ENCODE measurements around the gene GXYLT2.

Gene GXYLT2

DNA sequence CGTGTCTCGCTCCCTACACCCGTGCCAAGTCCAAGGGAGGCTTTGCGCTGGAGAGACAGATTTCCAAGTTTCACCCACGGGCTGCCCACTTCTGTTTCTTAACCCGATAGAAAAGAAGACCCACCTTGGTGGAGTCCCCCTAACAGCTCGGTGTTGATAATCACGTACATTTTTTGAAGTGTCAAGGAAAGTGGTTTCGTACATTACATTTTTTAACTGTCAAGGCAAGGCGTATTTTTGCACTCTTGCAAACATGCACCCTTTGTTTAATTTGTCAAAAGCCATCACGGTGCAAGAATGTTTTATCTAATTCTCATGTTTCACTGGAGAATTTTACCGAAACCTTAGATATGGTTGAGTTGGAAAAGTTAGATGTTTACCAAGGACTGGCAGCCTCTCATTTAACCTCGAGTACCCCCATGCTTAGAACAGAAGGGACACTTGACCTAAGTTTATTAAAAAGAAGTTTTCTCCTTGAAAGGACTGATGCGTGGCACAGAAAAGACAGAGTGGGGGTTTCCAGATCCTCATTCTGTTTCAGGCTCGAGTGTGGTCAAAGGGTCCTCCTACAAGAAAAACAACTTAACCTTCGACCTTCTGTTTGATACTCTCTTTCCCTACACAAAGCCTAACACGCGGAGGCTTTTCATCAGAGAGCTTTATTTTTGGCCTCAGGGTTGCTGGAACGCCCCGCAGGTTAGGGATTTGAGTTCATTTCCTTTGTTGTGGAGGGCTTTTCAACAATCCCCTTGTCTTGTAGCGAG, 882 bp downstream of the GXYLT2 start:
- H3K36me3 ChIP-seq (ENCODE audit: control insufficient read depth in 2 of 2, insufficient read depth in 1 of 2, low read length in 2 of 2): no peaks in the 10 kb centered on the region
- no peaks in the 10 kb centered on the region for H3K9me3 ChIP-seq (ENCODE audit: control insufficient read depth, insufficient read depth, low read depth, low read length)
- peak overlapping the region; percentile 55 for H3K4me3 ChIP-seq (ENCODE audit: low read depth, low read length)
- H3K4me1 ChIP-seq (ENCODE audit: control insufficient read depth, insufficient read depth, low read length): peaks cover 16% of the 10 kb centered on the region
- CTCF ChIA-PET: interaction anchor here (0.8 to 2.3 kb wide), 4 partner anchors 27 to 197 kb away, joined by 3 to 5 read pairs (median 4); no protein-coding TSS in a partner anchor
- H3K27ac ChIP-seq (ENCODE audit: extremely low read depth, low read depth, low read length): peak overlapping the region; percentile 70; the same call in 1 of the 2 replicates
- POLR2A ChIA-PET: no interaction called here
- TF ChIP-seq TCF7L2 (IDR thresholded peaks at IDR 0.05; ENCODE audit: borderline replicate concordance, low read depth, low read length) (peak; percentile 67; the same call in 1 of the 2 replicates), ZNF10 (tag by site-specific recombination; IDR thresholded peaks at IDR 0.05) (no peak), ZNF501 (tag by site-specific recombination; IDR thresholded peaks at IDR 0.05) (0 out of 2 replicates have a peak, but pooled peaks have one; percentile 23), ZBTB17 (tag by site-specific recombination; IDR thresholded peaks at IDR 0.05) (peak; percentile 45; the same call in 1 of the 2 replicates), ZNF654 (tag by site-specific recombination; IDR thresholded peaks at IDR 0.05; ENCODE audit: low read depth) (no peak), ZNF114 (tag by site-specific recombination; IDR thresholded peaks at IDR 0.05) (no peak), BCL11A (tag by site-specific recombination; IDR thresholded peaks at IDR 0.05; ENCODE audit: low read depth) (no peak), ZSCAN16 (tag by site-specific recombination; IDR thresholded peaks at IDR 0.05) (no peak), CTCF (tag by site-specific recombination; IDR thresholded peaks at IDR 0.05) (no peak), ZNF561 (tag by site-specific recombination; IDR thresholded peaks at IDR 0.05; ENCODE audit: borderline replicate concordance) (0 out of 2 replicates have a peak, but pooled peaks have one; percentile 24), ZNF146 (tag by site-specific recombination; IDR thresholded peaks at IDR 0.05) (no peak), ZNF777 (tag by site-specific recombination; IDR thresholded peaks at IDR 0.05; ENCODE audit: borderline replicate concordance) (no peak), ZBTB20 (tag by site-specific recombination; IDR thresholded peaks at IDR 0.05) (no peak), ZNF600 (tag by site-specific recombination; IDR thresholded peaks at IDR 0.05) (0 out of 2 replicates have a peak, but pooled peaks have one; percentile 47), ZNF398 (tag by site-specific recombination; IDR thresholded peaks at IDR 0.05) (no peak), ZNF324 (tag by site-specific recombination; IDR thresholded peaks at IDR 0.05) (no peak), INSM2 (tag by site-specific recombination; IDR thresholded peaks at IDR 0.05) (no peak), ZNF335 (tag by site-specific recombination; conservative IDR thresholded peaks at IDR 0.05) (peak; percentile 61), SP7 (tag by site-specific recombination; IDR thresholded peaks at IDR 0.05) (peak; percentile 26; the same call in 1 of the 2 replicates), BCL11B (tag by site-specific recombination; IDR thresholded peaks at IDR 0.05; ENCODE audit: low read depth) (no peak), ZNF76 (tag by site-specific recombination; IDR thresholded peaks at IDR 0.05; ENCODE audit: borderline replicate concordance, low read depth) (0 out of 2 replicates have a peak, but pooled peaks have one; percentile 29), ZNF140 (tag by site-specific recombination; IDR thresholded peaks at IDR 0.05) (no peak), ZNF350 (tag by site-specific recombination; IDR thresholded peaks at IDR 0.05) (no peak), ZNF639 (tag by site-specific recombination; IDR thresholded peaks at IDR 0.05) (no peak), ZBTB48 (tag by site-specific recombination; IDR thresholded peaks at IDR 0.05) (peak; percentile 66; the same call in 1 of the 2 replicates)
- TF ChIP-seq, protein P1, sequence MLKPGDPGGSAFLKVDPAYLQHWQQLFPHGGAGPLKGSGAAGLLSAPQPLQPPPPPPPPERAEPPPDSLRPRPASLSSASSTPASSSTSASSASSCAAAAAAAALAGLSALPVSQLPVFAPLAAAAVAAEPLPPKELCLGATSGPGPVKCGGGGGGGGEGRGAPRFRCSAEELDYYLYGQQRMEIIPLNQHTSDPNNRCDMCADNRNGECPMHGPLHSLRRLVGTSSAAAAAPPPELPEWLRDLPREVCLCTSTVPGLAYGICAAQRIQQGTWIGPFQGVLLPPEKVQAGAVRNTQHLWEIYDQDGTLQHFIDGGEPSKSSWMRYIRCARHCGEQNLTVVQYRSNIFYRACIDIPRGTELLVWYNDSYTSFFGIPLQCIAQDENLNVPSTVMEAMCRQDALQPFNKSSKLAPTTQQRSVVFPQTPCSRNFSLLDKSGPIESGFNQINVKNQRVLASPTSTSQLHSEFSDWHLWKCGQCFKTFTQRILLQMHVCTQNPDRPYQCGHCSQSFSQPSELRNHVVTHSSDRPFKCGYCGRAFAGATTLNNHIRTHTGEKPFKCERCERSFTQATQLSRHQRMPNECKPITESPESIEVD (tag by site-specific recombination; IDR thresholded peaks at IDR 0.05): peak; percentile 91
- TF ChIP-seq, protein P2, sequence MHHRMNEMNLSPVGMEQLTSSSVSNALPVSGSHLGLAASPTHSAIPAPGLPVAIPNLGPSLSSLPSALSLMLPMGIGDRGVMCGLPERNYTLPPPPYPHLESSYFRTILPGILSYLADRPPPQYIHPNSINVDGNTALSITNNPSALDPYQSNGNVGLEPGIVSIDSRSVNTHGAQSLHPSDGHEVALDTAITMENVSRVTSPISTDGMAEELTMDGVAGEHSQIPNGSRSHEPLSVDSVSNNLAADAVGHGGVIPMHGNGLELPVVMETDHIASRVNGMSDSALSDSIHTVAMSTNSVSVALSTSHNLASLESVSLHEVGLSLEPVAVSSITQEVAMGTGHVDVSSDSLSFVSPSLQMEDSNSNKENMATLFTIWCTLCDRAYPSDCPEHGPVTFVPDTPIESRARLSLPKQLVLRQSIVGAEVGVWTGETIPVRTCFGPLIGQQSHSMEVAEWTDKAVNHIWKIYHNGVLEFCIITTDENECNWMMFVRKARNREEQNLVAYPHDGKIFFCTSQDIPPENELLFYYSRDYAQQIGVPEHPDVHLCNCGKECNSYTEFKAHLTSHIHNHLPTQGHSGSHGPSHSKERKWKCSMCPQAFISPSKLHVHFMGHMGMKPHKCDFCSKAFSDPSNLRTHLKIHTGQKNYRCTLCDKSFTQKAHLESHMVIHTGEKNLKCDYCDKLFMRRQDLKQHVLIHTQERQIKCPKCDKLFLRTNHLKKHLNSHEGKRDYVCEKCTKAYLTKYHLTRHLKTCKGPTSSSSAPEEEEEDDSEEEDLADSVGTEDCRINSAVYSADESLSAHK (tag by site-specific recombination; IDR thresholded peaks at IDR 0.05): peak; percentile 69

Data from HEK293 (cell line).